ENCODE results near the gene POTEI.
"Not testable (repeated sequence)": the region's sequence is repeated elsewhere in the genome, so short reads cannot be mapped to it uniquely, and the experiment has no call there.

Gene POTEI

GRCh38 chr2:130454712-130455083, 54.4 kb downstream of the POTEI start:
- DNase-seq, result not testable (repeated sequence)

- DNase-seq, result not testable (repeated sequence)
Measured at GRCh38 chr2:130453955-130454711, 55.0 kb downstream of the POTEI start.

GRCh38 chr2:130452897-130453296, 56.2 kb downstream of the POTEI start:
- not testable (repeated sequence) for DNase-seq

- DNase-seq, result not testable (repeated sequence)
Measured at GRCh38 chr2:130451823-130452222, 57.3 kb downstream of the POTEI start.

- DNase-seq, result not testable (repeated sequence)
Measured at GRCh38 chr2:130451278-130451677, 57.9 kb downstream of the POTEI start.

GRCh38 chr2:130450366-130450765, 58.8 kb downstream of the POTEI start:
- not testable (repeated sequence) for DNase-seq

GRCh38 chr2:130427631-130428030, 81.5 kb downstream of the POTEI start:
- DNase-seq, result not testable (repeated sequence)

GRCh38 chr2:130418845-130419244, 90.3 kb downstream of the POTEI start:
- not testable (repeated sequence) for DNase-seq

GRCh38 chr2:130416693-130417092, 92.4 kb downstream of the POTEI start:
- DNase-seq, result not testable (repeated sequence)
